ENCODE data around the gene MINDY4.

Gene MINDY4

GRCh38 chr7:30900803-30901362, 129.7 kb downstream of the MINDY4 start:
- no peak for DNase-seq (ENCODE audit: low spot score)

GRCh38 chr7:30901856-30902255, 130.6 kb downstream of the MINDY4 start:
- DNase-seq (ENCODE audit: low spot score) = no peak

- DNase-seq (ENCODE audit: low spot score) = no peak
These were observed 131.2 kb downstream of the MINDY4 start for GRCh38 chr7:30902466-30902865.

DNA sequence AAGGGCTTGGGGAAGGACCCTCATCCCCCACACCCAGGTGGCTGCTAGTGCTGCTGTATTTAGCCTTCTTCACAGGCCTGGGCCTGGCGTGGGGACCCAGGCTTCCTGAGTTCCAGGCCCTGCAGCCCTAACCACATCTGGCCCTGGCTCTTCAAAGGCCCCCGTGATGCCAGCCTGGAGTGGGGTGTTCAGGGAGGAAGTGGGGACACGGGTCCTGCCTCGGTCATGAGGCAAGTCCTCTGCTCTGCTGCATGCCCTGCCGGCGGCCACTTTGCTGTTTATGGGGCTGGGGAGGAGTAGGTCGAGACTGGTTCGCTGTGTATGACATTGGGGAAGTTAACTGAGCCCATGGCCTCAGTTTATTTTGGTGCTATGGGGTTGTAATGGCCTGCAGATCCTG, 131.9 kb downstream of the MINDY4 start:
- no peak for DNase-seq (ENCODE audit: low spot score)

- no peak for DNase-seq (ENCODE audit: low spot score)
These were observed 133.3 kb downstream of the MINDY4 start for GRCh38 chr7:30904561-30904960.

DNA sequence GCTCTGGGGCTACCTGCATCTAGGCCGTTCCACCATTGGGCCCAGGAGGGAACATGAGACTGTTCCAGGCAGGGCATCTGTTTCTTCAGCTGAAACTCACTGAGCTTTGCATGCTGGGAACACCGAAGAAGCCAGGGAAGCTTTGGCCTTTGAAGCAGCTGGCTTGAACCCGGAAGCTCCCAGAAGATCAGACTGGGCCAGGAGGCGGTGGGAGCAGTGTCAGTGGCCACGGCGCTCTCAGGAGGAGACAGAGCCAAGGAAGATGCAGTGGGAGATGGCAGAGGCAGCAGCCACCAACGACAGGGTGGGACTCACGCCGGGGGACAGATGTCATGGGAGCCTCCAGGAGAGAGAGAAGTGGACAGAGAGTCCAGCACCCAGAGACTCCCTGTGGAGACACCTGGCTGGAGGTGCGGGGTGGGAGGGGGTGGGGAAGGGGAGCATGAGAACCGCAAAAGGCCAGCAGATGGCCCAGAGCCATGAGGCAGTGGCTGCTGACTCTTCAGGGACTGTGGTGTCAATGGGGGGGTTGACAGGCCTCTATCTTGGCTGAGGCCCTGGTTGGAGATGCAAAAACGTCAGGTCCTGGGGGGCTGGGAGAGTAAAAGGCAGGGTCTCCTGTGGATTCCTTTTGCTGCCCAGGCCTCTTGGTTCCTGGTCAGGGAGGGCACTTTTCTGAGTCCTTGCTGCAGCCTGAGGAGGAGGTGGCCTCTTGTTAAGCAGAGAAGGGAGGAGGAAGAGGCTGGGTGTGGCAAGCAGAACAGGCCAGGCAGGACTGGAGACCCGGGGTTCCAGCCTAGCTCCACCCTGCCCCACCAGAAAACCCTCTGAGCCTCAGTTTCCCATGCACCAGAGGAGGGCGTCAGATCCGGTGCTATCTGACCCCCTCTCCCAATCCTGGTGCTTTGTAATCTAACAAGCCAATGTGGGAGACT, 134.1 kb downstream of the MINDY4 start:
- no peak for DNase-seq (ENCODE audit: low spot score)

GRCh38 chr7:30906014-30906413, 134.8 kb downstream of the MINDY4 start:
- peak; percentile 43 for DNase-seq (ENCODE audit: low spot score)

DNA sequence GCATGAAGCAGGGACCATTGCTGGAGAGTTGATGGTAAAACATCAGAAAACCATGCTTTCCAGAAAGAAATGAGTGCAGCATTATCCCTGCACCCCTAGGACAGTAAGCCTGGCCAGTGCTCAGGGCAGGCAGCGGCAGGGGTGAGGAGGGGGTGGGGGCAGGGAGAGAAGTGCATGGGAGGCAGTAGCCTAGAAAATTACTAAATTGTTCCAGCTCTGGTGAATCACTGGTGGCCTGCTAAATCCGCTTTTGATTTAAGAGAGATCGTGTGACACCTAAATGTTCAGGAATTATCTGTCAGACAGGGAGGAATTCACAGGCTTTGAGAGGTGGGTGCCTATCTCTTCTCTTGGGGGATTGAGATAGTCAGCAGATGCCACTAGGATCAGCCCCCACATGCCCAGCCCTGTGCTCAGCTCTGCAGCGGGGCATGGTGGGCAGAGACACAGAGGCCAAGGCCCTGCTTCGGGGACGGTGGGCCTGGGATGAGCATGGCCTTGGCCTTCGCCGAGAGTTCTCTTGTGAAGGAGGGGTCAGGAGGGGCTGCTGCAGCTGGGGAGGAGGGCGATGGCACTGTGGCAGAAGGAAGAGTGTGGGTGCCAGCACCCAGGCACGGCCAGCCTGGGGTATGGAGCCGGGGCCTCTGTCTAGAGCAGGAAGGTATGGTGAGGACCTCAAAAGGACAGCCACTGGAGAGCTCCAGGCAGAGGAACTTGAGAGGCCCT, 135.5 kb downstream of the MINDY4 start:
- peak; percentile 89 for DNase-seq (ENCODE audit: low spot score)

GRCh38 chr7:30907527-30908267, 136.5 kb downstream of the MINDY4 start:
- DNase-seq (ENCODE audit: low spot score) = peak; percentile 77

GRCh38 chr7:30908681-30909080, 137.5 kb downstream of the MINDY4 start:
- DNase-seq (ENCODE audit: low spot score) = no peak

GRCh38 chr7:30909431-30909830, 138.2 kb downstream of the MINDY4 start:
- DNase-seq (ENCODE audit: low spot score) = no peak

GRCh38 chr7:30910411-30911073, 139.3 kb downstream of the MINDY4 start:
- DNase-seq (ENCODE audit: low spot score) = no peak

GRCh38 chr7:30911133-30911532, 139.9 kb downstream of the MINDY4 start:
- no peak for DNase-seq (ENCODE audit: low spot score)

DNA sequence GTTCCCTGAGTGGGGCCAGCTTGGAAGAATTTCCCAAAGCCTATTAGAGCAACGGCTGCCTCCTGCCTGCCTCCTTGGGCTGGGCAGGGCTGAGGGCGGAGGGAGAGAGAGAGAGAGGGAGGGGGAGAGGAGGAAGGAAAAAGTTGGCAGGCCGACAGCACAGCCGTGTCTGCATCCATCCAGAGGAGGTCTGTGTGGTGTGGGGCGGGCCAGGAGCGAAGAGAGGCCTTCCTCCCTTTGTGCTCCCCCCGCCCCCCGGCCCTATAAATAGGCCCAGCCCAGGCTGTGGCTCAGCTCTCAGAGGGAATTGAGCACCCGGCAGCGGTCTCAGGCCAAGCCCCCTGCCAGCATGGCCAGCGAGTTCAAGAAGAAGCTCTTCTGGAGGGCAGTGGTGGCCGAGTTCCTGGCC, 140.3 kb downstream of the MINDY4 start, which contains the start of gene AQP1:
TSS of gene AQP1 (plus strand) at position 293 of the 409 bp plus-strand sequence. CDS start at position 350, 57 bp downstream.
- DNase-seq (ENCODE audit: low spot score) = no peak

DNA sequence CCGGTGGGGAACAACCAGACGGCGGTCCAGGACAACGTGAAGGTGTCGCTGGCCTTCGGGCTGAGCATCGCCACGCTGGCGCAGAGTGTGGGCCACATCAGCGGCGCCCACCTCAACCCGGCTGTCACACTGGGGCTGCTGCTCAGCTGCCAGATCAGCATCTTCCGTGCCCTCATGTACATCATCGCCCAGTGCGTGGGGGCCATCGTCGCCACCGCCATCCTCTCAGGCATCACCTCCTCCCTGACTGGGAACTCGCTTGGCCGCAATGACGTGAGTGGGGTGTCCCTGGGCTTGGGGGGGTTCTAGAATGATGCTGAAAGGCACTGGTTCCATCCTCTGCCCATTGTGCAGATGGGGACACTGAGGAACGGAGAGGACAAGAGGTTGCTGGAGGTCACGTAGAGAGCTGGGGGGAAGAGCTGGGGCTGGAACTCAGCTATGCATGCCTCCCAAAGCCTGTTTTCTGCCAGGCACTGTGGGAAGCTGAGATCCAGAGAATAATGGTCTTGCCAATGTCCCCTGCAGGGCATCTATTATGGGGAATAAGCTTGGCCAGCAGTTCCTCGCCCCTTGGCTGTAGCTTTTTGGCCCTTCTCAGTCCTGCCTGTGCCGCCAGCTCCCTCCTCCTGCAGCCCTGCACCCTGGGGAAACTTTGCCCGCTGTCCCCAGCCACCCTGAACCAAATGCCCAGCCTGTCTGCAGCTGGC, 141.0 kb downstream of the MINDY4 start:
- DNase-seq (ENCODE audit: low spot score) = no peak

DNA sequence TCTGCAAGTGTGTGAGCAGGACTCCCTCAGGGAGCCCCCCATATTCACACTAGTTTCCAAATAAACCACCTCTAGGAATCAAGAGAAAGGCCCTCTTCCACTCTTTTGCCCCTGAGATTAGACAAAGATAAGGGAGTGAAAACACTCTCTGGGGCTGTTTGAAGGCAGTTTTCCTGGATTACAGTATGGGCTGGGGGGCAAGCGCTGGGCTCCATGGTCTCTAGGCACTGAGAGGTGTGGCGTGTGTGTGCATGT, 141.4 kb downstream of the MINDY4 start:
- DNase-seq (ENCODE audit: low spot score) = no peak

DNA sequence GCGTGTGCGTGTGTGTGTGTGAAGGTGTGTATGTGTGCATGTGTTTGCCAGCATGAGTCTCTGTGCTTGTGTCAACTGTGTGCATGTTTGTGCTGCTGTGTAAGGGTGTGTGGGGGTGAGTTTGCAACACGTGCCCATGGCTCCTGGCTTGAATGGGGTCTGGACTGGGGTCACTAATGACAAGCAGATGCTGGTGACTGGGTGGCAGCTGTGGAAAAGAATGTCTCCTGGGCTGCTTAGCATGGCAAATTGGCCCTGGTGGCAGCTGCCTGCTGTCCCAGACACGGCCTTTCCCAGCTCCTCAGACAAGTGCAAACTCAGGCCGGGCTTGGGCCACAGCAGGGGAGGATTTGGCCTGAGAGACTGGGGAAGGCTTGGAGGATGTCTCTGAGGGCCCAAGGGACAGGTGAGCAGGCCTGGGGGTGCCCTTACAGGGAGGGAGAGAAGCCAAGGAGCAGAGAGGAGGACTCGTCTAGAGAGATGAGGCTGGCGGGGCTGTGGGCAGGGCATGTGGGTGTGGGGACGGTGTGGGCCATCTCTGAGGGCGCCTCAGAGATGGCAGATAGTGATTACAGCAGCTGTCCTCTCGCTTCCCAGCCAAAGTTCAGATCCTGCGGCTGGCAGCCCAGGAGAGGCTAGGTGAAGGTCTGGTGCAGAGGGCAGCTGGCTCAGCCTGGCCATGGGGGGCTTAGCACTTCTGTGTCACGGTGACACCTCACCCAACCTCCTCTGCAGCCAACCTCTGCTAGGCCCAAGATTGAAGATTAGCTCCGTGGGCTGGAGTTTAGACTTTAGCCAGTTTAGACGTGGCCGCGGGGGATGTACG, 142.0 kb downstream of the MINDY4 start:
- DNase-seq (ENCODE audit: low spot score) = no peak

DNA sequence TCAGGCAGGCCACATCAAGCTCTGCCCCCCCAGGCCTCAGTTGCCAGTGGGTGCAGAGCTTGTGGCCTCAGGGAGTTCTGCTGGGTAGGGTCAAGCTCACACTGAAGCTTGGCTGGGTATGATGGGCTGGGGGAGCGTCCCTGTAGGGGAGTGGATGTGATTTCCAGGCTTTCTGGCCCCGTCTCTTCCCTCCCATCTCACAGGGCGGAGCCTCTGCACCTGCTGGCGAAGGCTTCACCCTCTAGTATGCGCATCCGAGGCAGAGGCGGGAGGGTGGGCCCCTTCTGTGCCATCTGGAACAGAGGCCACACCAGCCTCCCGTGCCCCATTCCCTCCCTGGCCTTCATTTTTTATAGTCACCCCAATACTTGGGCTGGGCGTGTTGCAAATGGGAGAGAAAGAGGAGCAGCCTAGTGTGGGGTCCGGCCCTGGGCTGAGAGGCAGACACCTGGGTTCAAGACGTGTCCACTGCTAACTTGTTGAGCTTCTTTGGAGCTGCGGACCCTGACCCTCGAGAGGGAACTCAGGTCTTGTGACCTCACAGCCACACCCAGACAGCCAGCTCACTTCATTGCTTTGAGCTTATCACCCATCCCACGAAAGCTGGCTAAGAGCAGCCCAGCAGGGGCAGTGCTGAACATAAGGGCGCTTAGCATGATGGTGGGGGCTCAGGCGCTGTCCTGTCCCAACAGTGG, 142.8 kb downstream of the MINDY4 start:
- DNase-seq (ENCODE audit: low spot score) = no peak

DNA sequence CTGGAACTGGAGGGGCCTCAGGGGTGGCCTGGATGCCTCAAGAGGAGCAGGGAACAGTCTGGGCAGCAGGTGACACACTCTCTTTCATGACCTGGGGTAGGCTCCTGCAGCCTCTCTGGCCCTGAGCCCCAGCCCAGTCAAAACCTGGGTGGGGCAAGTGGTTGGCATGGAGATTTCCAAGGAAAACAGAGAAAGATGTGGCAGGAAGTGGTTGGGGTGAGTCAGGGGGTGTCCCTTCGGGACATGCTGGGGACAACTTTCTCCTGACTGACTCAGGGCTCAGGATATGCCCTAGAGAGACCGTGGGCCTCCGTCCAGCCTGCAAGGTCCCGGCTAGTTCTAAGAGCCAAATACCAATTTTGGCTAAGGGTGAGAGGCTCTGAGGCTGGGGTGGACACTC, 143.4 kb downstream of the MINDY4 start:
- DNase-seq (ENCODE audit: low spot score) = peak; percentile 84

Measured in AG20443 (cell line).